HFFc6 (cell line): ENCODE data around the gene MPP4. TPM values are rescaled to one million over a fixed set of nuclear protein-coding genes. Genes with fewer than 3 reads are reported as not detected.

Experiments used
- DNase-seq: peaks from one replicate; pipeline ENCODE4 v3.0.0-alpha.2; 2018
- H3K27ac Mint-ChIP-seq: 2 replicates; pipeline ENCODE4 v1.8.0; 2020; ENCODE audit warnings: mild to moderate bottlenecking, mixed read lengths
- H3K27me3 Mint-ChIP-seq: 2 replicates; pipeline ENCODE4 v1.8.0; 2021; ENCODE audit warnings: mild to moderate bottlenecking, moderate library complexity, mixed read lengths; ENCODE audit not compliant: insufficient read depth
- H3K36me3 Mint-ChIP-seq: 2 replicates; pipeline ENCODE4 v1.8.0; 2021; ENCODE audit warnings: low read depth, mixed read lengths
- H3K4me1 Mint-ChIP-seq: 2 replicates; pipeline ENCODE4 v1.8.0; 2020; ENCODE audit warnings: low read depth, mixed read lengths
- H3K4me3 Mint-ChIP-seq: 2 replicates; pipeline ENCODE4 v1.8.0; 2020; ENCODE audit warnings: mild to moderate bottlenecking, moderate library complexity, mixed read lengths
- H3K9me3 Mint-ChIP-seq: 2 replicates; pipeline ENCODE4 v1.8.0; 2020; ENCODE audit warnings: mild to moderate bottlenecking, mixed read lengths
- total RNA-seq, 6 experiments: library from RNA; stranded (reverse); fragmentation: NEBNext Ultra II Directional; extraction: Animal tissue kit (Norgen Biotek cat#: 25700); gene quantifications; 2 replicates in 1 of 6; 3 replicates in 5 of 6; pipeline ENCODE4 v1.2.3, GENCODE V29; 2021
- TF ChIP-seq, protein P1 (sequence below): fragments of 200-600 bp; sonication (generic); IDR thresholded peaks from 2 replicates; pipeline ENCODE4 v1.5.0; 2021; ENCODE audit warnings: antibody characterized with exemption, mild to moderate bottlenecking

The MPP4 gene
- total RNA-seq, 6 experiments from 2014 or later = 2.7 to 6.7 (median 3.7) TPM

GRCh38 chr2:201668402-201668910 lies 30.0 kb downstream of the MPP4 start:
- Mint-ChIP-seq H3K4me3 (no peak overlapping the region), H3K27ac (0 out of 2 replicates have a peak overlapping the region, but pooled peaks have one; percentile 1), H3K27me3 (no peaks in the 10 kb centered on the region; the same call in 1 of the 2 replicates), H3K36me3 (peaks cover 13% of the 10 kb centered on the region), H3K9me3 (no peaks in the 10 kb centered on the region), H3K4me1 (peaks cover 44% of the 10 kb centered on the region)
- TF ChIP-seq, protein P1, sequence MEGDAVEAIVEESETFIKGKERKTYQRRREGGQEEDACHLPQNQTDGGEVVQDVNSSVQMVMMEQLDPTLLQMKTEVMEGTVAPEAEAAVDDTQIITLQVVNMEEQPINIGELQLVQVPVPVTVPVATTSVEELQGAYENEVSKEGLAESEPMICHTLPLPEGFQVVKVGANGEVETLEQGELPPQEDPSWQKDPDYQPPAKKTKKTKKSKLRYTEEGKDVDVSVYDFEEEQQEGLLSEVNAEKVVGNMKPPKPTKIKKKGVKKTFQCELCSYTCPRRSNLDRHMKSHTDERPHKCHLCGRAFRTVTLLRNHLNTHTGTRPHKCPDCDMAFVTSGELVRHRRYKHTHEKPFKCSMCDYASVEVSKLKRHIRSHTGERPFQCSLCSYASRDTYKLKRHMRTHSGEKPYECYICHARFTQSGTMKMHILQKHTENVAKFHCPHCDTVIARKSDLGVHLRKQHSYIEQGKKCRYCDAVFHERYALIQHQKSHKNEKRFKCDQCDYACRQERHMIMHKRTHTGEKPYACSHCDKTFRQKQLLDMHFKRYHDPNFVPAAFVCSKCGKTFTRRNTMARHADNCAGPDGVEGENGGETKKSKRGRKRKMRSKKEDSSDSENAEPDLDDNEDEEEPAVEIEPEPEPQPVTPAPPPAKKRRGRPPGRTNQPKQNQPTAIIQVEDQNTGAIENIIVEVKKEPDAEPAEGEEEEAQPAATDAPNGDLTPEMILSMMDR = no peak
- DNase-seq = no peak

DNA sequence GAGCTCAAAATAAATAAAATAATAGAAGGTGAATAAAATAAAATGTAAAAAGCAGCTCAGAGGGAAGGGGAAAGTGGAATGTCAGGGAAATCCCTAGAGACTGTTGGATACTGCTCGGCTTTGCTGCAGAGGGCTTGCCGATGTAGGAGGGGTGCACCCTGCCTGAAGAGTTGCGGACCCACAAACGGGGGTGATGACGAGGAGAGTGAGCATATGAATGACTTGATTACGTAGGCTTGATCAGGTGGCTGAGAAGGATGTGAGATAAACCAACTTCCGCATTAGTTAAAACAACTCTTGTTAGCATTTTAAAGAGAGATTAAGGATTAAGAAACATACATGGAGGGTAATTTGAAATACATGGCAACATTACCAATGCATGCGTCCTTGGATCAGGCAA lies 34.1 kb downstream of the MPP4 start:
- H3K36me3 Mint-ChIP-seq = no peaks in the 10 kb centered on the region

DNA sequence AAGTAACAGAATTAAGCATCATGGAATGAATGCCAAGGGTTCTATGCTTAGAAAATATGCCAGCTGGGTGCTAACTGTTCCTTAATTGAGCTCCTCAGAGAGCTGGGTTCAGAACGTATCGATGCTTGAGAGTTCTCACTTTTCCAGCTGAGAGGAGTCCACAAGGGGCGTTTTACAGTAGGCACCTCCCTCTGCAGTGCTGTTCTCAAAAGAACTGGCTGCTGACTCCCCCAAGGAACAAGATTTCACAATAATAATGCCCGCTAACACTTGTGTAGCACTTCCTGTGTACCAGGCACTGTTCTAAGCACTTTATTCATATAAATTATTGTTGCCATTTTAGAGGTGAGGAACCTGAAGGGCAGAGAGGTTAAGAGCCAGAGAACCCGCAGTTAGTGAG lies 37.1 kb downstream of the MPP4 start:
- no peaks in the 10 kb centered on the region; the same call in 1 of the 2 replicates for H3K27me3 Mint-ChIP-seq
- TF ChIP-seq, protein P1 = no peak
- no peaks in the 10 kb centered on the region for H3K9me3 Mint-ChIP-seq

More for the DNA sequence above, 34.1 kb downstream of the MPP4 start:
- TF ChIP-seq, protein P1 = no peak
- H3K27ac Mint-ChIP-seq = no peak overlapping the region
- no peak overlapping the region for H3K4me3 Mint-ChIP-seq
- no peak for DNase-seq
- H3K9me3 Mint-ChIP-seq = no peaks in the 10 kb centered on the region
- H3K4me1 Mint-ChIP-seq = peaks cover 36% of the 10 kb centered on the region
- H3K27me3 Mint-ChIP-seq = no peaks in the 10 kb centered on the region; the same call in 1 of the 2 replicates

DNA sequence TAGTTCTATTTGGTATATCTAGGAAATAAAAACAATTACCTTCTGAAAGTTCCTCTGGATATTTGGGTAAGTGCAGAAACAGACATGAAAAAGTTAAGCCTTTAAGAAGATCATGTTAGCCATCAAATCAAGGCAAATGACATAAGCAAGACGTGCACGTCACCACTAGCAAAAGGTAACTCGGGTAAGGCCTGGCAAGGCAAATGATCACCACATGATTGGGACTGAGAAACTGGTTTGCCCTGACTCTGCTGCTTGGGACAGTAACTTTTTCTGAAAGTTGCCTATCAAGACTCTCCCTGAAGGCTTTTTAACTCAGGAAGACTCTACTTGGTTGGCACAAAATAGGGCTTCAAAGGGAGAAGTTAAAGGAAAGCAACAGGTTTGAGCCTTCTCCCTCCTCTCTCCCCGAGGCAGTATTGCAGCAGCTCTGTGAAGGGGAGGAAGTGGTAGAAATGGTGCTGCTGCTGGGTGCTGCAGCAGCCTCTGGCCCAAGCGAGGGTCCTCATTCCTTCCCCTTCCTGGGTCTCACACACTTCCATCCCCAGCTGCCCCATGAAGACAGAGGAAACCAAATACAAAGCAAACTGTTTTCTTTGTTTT lies 38.0 kb downstream of the MPP4 start:
- TF ChIP-seq, protein P1 = no peak
- Mint-ChIP-seq H3K4me1 (peaks cover 42% of the 10 kb centered on the region), H3K27ac (no peak overlapping the region), H3K36me3 (peaks cover 9% of the 10 kb centered on the region; the same call in 1 of the 2 replicates), H3K4me3 (no peak overlapping the region), H3K27me3 (no peaks in the 10 kb centered on the region; the same call in 1 of the 2 replicates), H3K9me3 (no peaks in the 10 kb centered on the region)
- DNase-seq = no peak

More for the DNA sequence above, 37.1 kb downstream of the MPP4 start:
- no peak for DNase-seq
- Mint-ChIP-seq H3K4me1 (peaks cover 42% of the 10 kb centered on the region), H3K36me3 (peaks cover 4% of the 10 kb centered on the region; the same call in 1 of the 2 replicates), H3K4me3 (no peak overlapping the region), H3K27ac (no peak overlapping the region)

GRCh38 chr2:201656740-201657139 lies 41.7 kb downstream of the MPP4 start:
- Mint-ChIP-seq H3K27me3 (peaks cover 3% of the 10 kb centered on the region), H3K4me1 (peaks cover 65% of the 10 kb centered on the region), H3K36me3 (peaks cover 9% of the 10 kb centered on the region; the same call in 1 of the 2 replicates), H3K4me3 (no peak overlapping the region), H3K27ac (peak overlapping the region; percentile 94), H3K9me3 (no peaks in the 10 kb centered on the region)
- TF ChIP-seq, protein P1 = no peak
- no peak for DNase-seq
